ENCODE measurements around the gene SLC4A9. TPM values are rescaled to one million over a fixed set of nuclear protein-coding genes. Genes with fewer than 3 reads are reported as not detected.

The SLC4A9 gene, protein sequence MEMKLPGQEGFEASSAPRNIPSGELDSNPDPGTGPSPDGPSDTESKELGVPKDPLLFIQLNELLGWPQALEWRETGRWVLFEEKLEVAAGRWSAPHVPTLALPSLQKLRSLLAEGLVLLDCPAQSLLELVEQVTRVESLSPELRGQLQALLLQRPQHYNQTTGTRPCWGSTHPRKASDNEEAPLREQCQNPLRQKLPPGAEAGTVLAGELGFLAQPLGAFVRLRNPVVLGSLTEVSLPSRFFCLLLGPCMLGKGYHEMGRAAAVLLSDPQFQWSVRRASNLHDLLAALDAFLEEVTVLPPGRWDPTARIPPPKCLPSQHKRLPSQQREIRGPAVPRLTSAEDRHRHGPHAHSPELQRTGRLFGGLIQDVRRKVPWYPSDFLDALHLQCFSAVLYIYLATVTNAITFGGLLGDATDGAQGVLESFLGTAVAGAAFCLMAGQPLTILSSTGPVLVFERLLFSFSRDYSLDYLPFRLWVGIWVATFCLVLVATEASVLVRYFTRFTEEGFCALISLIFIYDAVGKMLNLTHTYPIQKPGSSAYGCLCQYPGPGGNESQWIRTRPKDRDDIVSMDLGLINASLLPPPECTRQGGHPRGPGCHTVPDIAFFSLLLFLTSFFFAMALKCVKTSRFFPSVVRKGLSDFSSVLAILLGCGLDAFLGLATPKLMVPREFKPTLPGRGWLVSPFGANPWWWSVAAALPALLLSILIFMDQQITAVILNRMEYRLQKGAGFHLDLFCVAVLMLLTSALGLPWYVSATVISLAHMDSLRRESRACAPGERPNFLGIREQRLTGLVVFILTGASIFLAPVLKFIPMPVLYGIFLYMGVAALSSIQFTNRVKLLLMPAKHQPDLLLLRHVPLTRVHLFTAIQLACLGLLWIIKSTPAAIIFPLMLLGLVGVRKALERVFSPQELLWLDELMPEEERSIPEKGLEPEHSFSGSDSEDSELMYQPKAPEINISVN
- total RNA-seq = 0.22 TPM
- long read RNA-seq = 0 reads

DNA sequence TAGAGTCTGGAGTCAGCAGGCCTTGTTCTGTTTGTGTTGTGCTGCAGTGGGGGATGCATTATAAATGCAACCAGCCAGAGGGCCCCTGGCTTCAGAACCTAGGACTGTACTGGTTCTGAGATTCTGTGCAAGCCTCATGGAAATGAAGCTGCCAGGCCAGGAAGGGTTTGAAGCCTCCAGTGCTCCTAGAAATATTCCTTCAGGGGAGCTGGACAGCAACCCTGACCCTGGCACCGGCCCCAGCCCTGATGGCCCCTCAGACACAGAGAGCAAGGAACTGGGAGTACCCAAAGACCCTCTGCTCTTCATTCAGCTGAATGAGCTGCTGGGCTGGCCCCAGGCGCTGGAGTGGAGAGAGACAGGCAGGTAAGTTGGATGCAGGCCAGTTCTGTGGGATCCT lies at the start of gene SLC4A9:
Gene SLC4A9, plus strand, starts transcription at position 94 of the 400 bp plus-strand sequence. Its CDS starts 43 bp downstream, at position 137.
- peak; percentile 87 for DNase-seq (ENCODE audit: low spot score)

DNA sequence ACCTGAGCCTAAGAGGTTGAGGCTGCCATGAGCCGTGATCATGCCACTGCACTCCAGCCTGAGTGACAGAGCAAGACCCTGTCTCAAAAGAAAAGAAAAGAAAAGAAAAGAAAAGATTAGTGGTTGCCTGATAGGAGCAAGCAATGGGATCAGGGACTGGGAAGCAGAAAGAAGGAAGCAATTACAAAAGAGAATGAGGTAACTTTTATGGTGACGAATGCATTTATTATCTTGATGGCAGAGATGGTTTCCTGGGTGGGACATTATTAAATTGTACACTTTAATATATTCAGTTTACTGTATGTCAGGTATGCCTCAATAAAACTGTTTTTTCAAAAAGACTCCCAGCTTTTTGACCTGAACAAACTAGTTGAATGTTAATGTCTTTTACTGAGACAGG lies 49.6 kb upstream of the SLC4A9 start:
- DNase-seq (ENCODE audit: low spot score) = no peak

DNA sequence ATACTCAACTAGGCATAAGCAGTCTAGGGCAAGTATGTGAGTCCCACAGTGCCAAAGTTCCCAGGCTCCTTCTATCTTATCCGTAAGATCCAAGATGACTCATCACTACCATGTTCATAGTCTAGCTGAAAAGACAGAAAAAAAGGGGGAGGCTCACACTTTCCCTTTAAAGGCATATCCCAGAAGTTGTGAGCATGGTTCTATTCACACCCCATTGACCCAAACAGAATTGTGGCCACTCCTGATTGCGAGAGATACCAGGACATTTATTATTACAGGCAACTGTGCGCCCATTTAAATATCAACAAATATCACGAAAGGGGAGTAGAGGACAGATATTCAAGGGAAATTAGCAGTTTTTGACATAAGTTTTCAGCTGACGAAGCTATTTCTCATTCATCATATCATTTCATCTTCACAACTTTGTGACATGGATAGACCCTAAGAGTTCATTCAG lies 49.0 kb upstream of the SLC4A9 start:
- DNase-seq (ENCODE audit: low spot score) = no peak

DNA sequence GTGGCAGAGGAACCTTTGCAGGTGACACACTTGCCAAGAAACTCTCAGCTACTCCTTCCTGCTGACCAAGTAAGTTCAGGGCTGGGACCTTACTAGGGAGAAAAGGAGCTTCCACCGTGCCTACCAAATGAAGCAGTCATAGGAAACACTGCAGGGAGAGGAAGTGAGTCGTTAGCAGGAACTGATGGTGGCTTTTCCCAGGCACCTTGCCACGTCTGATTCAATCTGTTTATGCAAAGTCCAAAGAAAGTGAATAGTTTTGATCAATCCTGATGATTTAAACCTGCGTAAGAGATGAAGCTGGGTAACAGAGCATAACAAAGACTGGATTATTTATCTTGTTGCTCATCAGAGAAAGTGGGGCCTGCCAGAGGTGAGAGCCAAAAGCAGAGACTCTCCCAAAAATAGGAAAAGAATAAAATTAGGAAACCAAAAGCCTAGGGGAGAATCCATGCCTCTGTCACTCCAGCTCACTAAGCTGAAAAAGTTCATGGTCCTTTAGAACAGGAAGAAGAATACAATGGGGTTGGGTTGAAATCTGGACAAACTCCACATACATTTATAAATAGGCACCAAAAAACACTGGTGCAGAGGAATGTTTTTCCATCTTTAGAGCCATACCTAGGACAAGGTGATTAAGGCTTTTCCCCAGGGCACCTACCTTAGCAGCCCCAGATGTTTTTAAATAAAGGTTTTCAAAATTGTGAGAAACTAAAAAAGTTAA lies 47.8 kb upstream of the SLC4A9 start:
- DNase-seq (ENCODE audit: low spot score) = no peak

DNA sequence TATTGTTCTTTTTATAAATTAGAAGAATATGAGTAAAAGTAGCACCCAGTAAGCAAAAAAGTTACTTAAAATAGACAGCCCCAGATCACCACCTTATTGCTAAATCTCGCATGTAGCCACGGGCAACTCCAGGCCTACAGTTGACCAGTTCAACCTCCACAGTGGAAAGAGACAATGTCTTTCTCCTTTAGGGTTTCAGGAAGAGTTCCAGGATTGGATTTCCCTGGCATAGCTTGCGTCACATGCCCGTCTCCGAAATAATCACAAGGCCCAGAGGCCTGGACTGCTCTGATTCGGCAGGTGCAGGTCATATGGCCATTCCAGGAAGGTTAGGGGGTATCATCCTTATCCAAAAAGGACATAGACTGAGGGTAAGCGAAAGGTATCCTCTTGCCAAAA lies 47.2 kb upstream of the SLC4A9 start:
- peak; percentile 55 for DNase-seq (ENCODE audit: low spot score)

DNA sequence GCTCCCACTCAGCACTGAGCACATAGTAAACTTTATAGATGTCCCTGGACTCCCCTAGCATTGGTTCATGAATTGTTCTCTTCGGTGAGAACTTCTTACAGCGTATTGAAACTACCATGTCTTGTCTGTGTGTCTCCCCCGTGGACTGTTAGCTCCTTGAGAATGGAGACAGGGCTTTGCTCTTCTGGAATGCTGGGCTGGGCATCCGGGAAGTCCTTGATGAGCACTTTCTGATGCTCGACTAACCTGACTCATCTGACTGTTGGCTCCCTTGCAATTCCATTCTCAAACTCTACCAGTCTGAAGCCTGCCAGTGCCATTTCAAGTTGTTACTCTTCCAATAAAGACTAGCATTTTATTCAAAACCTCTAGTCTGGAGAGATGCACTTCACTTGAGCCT lies 42.1 kb upstream of the SLC4A9 start:
- DNase-seq (ENCODE audit: low spot score) = peak; percentile 39

DNA sequence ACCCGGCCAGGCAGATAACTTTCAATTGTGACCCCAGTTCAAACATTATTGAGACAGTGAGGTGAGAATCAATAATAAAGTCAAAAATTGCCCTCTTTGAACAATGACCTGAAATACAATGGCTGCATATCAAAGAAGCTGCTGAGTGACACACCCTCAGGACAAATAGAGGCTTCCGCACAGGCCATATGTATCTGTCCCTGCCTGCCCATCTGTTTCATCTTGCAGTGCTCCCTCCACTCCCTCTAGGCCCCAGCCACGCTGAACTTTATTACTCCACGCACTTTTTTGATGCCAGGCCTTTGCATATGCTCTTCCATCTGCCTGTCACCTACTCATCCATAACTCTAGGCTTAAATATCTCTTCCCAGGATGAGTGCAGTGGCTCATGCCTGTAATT lies 41.2 kb upstream of the SLC4A9 start:
- DNase-seq (ENCODE audit: low spot score) = peak; percentile 33

DNA sequence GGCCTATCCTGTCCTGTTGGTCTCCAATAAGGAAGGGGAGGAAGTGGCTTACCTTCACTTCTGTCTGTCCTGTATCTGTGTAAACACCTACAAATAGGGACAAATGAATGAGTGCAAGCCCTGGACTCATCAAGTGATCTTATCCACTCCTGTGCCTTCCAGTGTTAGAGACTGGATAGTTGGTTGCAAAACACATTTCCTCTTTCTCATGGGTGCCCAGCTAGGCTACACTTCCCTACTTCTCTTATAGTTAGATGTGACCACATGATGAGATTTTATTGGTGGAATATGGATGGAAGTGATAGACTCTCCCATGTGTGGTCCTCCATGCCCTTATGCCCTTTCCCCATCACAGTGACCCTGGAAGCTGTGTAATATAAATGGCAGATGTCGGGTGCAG lies 40.2 kb upstream of the SLC4A9 start:
- DNase-seq (ENCODE audit: low spot score) = no peak

DNA sequence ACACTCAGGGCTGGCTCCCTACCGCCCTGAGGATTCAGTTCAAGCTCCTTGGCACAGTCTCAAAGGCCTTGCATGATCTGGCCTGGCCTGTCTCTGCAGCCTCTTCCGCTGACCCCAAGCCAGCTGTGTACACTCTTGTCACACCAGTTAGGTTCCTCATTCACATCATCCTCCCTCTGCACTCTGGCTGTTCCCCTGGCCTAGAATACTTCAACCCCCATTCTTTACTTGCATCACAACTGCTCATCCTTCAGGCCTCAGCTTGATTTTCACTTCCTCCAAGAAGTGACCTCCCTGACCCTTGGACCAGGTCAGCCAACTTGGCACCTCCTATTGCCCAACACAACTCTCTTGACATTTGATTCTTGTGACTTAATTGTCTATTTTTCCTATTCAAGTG lies 38.2 kb upstream of the SLC4A9 start:
- peak; percentile 68 for DNase-seq (ENCODE audit: low spot score)

DNA sequence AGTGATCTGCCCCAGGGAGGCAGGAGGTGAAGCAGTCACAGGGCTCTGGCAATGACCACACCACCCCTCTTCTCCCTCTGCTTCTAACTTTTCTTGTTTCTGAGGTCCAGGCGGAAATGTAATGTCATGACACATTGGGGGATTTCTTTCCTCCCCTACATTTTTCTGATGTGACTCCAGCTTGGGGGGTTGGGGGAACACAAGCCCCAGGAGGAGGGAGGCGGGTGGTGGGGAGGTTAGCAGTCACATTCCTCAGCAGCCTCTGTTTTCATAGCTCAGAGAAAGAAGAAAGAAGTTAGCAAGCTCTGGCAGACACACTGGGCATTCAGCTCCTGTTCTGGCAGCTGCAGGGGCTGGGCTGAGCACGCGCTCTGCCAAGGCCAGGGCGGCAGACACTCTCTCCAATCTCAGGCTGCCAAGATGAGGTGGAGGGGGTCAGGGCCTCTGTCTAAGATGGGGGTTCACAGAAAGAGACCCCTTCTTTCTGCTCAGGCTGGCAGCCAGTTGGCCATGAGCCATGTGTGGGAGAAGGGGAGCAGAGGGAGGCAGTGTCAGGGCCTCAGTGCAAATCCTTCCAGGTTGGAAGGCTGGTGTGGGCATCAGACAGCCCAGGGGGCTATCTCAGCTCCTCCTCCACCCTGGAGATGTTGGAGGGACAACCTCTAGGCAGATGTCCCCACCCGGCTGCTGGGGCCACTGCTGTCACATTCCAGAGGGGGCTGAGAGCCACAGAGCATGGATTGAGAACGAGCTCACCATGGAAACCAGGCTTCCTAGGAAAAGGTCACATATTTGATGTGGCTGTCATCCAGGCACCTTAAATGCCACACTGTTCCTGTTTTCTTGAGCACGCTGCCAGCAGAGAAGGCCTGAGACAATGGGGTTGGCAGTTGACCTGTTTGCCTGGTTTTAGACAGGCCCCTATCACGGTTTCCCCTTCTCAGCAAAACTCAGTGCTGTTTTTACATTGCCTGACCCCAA lies 37.0 kb upstream of the SLC4A9 start:
- DNase-seq (ENCODE audit: low spot score) = peak; percentile 81

DNA sequence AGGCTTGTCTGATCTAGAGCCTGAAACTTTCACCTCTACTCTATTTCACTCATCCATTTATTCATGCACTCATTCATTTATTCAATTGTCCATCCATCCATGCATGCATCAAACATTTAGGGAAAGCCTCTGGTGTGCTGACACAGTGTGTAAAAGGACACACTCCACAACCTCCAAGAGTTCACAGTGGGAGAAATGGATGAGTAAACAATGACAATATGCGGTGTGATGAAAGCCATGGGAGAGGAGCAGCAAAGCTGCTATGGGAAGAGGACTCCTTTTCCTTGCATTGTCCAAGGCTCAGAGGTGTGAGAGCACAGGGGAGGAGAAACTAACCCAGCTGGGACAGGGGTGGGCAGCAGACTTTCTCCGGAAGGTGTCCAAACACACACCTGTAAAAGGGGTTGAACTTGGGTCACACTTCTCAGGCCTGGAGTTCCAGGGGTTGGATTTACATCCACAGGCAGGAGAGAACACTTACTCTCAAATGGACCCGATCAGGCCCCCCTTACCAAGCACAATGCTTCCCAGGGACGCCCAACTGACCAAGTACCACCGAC lies 35.9 kb upstream of the SLC4A9 start:
- DNase-seq (ENCODE audit: low spot score) = peak; percentile 64

DNA sequence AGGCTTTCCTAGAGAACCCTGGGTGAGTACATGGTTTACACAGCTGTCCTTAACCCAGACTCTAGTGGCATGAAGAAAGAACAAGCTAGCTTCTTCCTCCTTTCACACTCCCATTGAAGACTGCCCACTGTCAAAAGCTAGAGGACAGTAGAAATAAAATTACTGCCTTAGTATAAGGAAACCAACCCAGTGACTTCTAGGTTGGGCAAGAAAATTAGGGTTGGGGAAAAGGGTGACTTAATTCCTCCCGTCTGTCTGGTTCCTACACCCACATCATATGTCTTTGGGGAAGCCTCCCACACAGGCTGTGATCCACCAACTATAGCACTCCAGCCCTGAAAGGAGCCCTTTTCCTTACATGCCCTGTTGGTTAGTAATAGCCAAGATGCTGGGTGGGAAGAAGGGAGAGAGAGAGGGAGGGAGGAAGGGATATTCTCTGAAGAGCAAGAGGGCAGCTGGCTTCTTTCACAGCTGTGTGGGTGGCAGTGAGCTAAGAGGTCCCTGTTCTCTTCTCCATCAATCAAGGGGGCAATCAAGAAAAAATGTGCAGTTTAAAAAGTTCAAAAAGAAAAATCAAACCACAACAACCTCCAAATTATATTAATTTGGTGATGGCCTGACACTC lies 35.3 kb upstream of the SLC4A9 start:
- DNase-seq (ENCODE audit: low spot score) = peak; percentile 68

DNA sequence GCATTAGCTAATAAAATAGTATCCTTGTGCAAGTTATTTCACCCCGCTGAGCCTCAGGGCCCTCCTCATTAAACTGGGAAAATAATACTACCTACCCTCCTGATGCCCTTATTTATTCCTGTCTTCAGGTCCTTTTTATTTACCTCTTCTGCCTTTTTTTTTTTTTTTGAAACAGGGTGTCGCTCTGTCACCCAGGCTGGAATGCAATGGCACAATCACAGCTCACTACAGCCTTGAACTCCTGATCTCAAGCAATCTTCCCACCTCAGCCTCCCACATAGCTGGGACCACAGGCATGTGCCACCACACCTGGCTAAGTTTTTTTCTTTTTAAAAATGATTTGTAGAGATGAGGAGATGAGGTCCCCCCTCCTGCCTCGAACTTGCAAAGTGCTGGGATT lies 34.5 kb upstream of the SLC4A9 start:
- DNase-seq (ENCODE audit: low spot score) = no peak

DNA sequence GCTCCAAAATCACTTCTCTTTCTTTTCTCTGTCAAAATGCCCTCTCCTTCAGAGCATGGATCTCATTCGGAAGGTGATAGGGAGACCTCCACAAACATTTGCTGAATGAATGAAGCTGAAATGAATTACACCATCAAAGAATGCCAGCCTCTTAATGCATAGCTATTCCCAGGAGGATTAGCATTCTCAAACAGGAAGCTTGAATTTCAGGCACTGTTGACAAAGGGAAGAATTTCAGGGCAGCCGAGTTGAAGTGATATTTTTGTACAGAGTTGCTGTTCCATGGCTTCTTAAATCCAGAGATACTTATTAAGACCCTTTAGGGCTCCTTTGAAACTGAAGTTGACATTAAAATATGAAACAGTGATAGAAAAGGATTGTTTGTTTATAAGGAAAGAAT lies 32.4 kb upstream of the SLC4A9 start:
- DNase-seq (ENCODE audit: low spot score) = no peak

DNA sequence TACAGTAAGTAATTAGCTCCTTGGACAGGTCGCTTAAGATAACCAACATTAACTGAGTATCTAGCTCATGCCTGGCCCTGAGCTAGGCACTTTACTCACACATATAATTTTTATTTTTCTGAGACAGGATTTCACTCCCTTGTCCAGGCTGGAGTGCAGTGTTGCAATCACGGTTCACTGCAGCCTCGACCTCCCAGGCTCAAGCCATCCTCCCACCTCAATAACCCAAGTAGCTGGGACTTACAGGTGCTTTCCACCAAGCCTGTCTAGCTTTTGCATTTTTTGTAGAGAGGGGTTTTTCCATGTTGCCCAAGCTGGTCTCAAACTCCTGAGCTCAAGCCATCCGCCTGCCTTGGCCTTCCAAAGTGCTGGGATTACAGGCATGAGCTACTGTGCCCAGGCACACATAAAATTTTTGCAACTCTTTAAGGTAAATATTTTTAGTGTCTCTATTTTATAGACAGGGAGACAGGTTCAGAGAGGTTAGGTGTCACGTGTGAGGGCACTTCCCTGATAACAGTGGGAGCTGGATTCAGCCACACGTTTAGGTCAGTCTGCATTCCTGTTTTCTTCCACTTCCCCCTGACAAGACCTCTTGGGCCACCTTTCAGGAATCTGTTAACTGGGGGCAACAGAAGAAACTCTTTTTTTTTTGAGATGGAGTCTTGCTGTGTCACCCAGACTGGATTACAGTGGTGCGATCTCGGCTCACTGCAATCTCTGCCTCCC lies 31.8 kb upstream of the SLC4A9 start:
- DNase-seq (ENCODE audit: low spot score) = no peak

DNA sequence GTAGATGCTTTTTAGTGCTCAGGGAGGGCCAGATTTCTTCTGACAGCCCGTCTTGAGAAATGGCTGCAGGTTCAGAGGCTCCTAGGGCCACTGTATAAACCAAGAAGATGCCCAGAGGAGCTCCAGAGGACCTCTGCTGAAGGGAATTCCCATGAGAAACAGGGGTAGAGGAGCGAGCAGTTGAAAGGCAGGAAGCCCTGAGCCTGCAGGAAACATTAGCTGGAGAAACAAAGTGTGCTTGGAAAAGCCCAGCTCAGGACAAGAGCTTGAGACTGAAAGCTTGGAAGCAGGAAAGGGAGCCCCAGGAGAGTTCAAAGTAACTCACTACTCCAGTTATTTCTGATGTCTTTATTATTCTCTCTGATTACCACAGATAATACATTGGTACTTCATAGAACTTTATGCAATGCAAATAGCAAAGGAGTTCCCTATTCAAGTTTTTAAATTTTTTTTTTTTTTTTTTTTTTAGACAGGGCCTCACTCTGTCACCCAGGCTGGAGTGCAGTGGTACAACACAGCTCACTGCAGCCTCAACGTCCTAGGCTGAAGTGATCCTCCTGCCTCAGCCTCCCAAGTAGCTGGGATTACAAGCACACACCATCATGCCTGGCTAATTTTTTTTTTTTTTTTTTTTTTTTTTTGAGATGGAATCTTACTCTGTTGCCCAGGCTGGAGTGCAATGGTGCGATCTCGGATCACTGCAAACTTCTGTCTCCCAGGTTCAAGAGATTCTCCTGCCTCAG lies 30.1 kb upstream of the SLC4A9 start:
- no peak for DNase-seq (ENCODE audit: low spot score)

DNA sequence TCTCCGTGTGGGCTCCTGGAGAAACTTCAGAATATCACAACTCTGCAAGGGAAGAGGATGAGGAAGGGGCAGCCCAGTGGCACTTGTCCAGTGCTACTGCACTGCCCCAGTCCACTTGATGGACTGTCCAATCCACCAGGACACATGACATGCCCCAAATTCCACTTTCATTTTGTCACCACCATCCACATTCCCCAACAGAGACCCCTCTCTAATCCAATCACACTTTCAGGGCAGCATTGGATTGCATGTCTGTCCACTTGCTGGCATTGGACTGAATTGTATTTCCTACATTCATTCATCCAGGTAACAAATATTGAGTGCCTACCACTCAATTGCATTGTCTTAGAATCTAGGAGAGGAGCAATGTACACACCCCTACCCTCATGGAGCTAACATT lies 28.4 kb upstream of the SLC4A9 start:
- DNase-seq (ENCODE audit: low spot score) = no peak

DNA sequence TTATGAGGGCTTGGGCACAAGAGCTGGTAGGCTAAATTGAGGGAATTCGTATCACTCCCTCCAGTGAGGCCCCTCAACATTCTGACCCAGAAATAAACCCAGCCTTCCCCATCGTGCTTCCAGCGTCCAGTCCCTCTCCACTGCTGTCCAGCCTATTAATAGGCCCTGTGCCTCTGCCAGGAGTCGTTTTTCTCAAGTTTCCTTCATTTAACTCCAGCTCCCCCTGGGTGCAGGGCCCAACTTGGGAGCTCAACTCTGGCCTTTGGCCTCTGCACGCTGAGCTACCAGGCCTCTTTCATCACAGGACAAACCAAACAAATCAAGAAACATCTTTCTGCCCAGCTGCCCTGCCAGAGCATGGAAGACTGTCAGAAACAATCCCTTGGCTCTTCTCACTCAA lies 23.6 kb upstream of the SLC4A9 start:
- no peak for DNase-seq (ENCODE audit: low spot score)
